Loucy (cell line): ENCODE data around the gene CCDC85C.

Experiments used
- H2AFZ ChIP-seq: fragments of 200-600 bp; sonication (generic); 2 replicates; pipeline ENCODE4 v1.6.0; 2016; ENCODE audit warnings: antibody characterized with exemption, mild to moderate bottlenecking, low read length, moderate library complexity
- H3F3A ChIP-seq: fragments of 200-600 bp; 2 replicates; pipeline ENCODE4 v1.6.0; 2016; ENCODE audit warnings: antibody characterized with exemption, low read depth, mild to moderate bottlenecking
- H3K27me3 ChIP-seq: fragments of 200-600 bp; sonication (generic); 2 replicates; pipeline ENCODE4 v1.6.1; 2014; ENCODE audit warnings: low read length, mild to moderate bottlenecking; ENCODE audit not compliant: insufficient read depth, poor library complexity, severe bottlenecking
- H3K36me3 ChIP-seq: fragments of 200-600 bp; sonication (generic); 2 replicates; pipeline ENCODE4 v1.6.1; 2016; ENCODE audit warnings: low read length; ENCODE audit not compliant: insufficient read depth
- H3K4me1 ChIP-seq: fragments of 200-600 bp; sonication (generic); 2 replicates; pipeline ENCODE4 v1.5.1; 2014; ENCODE audit warnings: low read length, mild to moderate bottlenecking; ENCODE audit not compliant: insufficient read depth, poor library complexity, severe bottlenecking
- H3K4me2 ChIP-seq: fragments of 200-600 bp; sonication (generic); 2 replicates; pipeline ENCODE4 v1.6.0; 2014; ENCODE audit warnings: antibody characterized with exemption, low read length, low read depth, mild to moderate bottlenecking; ENCODE audit not compliant: poor library complexity, severe bottlenecking
- H3K4me3 ChIP-seq: fragments of 200-600 bp; sonication (generic); 2 replicates; pipeline ENCODE4 v1.5.1; 2014; ENCODE audit warnings: low read length, mild to moderate bottlenecking, mixed read lengths; ENCODE audit not compliant: poor library complexity, severe bottlenecking
- H3K79me2 ChIP-seq: fragments of 200-600 bp; sonication (generic); 2 replicates; pipeline ENCODE4 v1.6.1; 2014; ENCODE audit warnings: low read length; ENCODE audit not compliant: insufficient read depth
- H3K9ac ChIP-seq: fragments of 200-600 bp; sonication (generic); 2 replicates; pipeline ENCODE4 v1.6.0; 2014; ENCODE audit warnings: mild to moderate bottlenecking, low read depth, low read length, moderate library complexity; ENCODE audit not compliant: poor library complexity, severe bottlenecking
- H3K9me2 ChIP-seq: fragments of 200-600 bp; sonication (generic); replicated peaks from 2 replicates; pipeline ENCODE4 v1.6.1; 2016; ENCODE audit warnings: low read depth, low read length, mixed read lengths
- H3K9me3 ChIP-seq: fragments of 200-600 bp; sonication (generic); 2 replicates; pipeline ENCODE4 v1.6.1; 2014; ENCODE audit warnings: mild to moderate bottlenecking, antibody characterized with exemption, low read length, low read depth; ENCODE audit not compliant: insufficient read depth
- H4K20me1 ChIP-seq: fragments of 200-600 bp; sonication (generic); 2 replicates; pipeline ENCODE4 v1.6.0; 2014; ENCODE audit warnings: antibody characterized with exemption, low read length, mild to moderate bottlenecking; ENCODE audit not compliant: insufficient read depth, poor library complexity, severe bottlenecking
- CTCF ChIP-seq: fragments of 200-600 bp; sonication (generic); conservative IDR thresholded peaks from 2 replicates; pipeline ENCODE4 v1.5.1; 2014; ENCODE audit warnings: mild to moderate bottlenecking, antibody characterized with exemption, low read length
- EZH2phosphoT487 ChIP-seq: fragments of 200-600 bp; IDR thresholded peaks from 2 replicates; pipeline ENCODE4 v1.6.1; 2018; ENCODE audit warnings: antibody characterized with exemption, mild to moderate bottlenecking, moderate library complexity, borderline replicate concordance

The CCDC85C gene

GRCh38 chr14:99540196-99541032 lies 63.6 kb downstream of the CCDC85C start:
- Histone ChIP-seq H3K79me2 (peaks cover 41% of the 10 kb centered on the region; the same call in 1 of the 2 replicates), H3F3A (no peaks in the 10 kb centered on the region), H3K4me2 (no peak overlapping the region), H3K4me3 (no peak overlapping the region), H3K9ac (no peak overlapping the region), H3K9me3 (no peaks in the 10 kb centered on the region), H3K27me3 (no peaks in the 10 kb centered on the region), H2AFZ (no peak overlapping the region), H4K20me1 (peaks cover 3% of the 10 kb centered on the region), H3K36me3 (no peaks in the 10 kb centered on the region), H3K9me2 (no peaks in the 10 kb centered on the region), H3K4me1 (peaks cover 17% of the 10 kb centered on the region)
- TF ChIP-seq CTCF (no peak), EZH2phosphoT487 (no peak)

- Histone ChIP-seq H3K9me2 (no peaks in the 10 kb centered on the region), H4K20me1 (peaks cover 3% of the 10 kb centered on the region), H3K4me2 (no peak overlapping the region), H3K79me2 (peaks cover 33% of the 10 kb centered on the region; the same call in 1 of the 2 replicates), H3K9me3 (no peaks in the 10 kb centered on the region), H3K36me3 (no peaks in the 10 kb centered on the region), H2AFZ (no peak overlapping the region), H3K4me3 (no peak overlapping the region), H3K4me1 (peaks cover 17% of the 10 kb centered on the region), H3K27me3 (no peaks in the 10 kb centered on the region), H3K9ac (no peak overlapping the region), H3F3A (no peaks in the 10 kb centered on the region)
- no peak for TF ChIP-seq CTCF
- TF ChIP-seq EZH2phosphoT487: no peak
Observed at GRCh38 chr14:99539491-99539890, 64.5 kb downstream of the CCDC85C start.

- no peaks in the 10 kb centered on the region for H3K27me3 ChIP-seq
- H3K4me3 ChIP-seq: no peak overlapping the region
- H3K4me1 ChIP-seq: peaks cover 17% of the 10 kb centered on the region
- H3F3A ChIP-seq: no peaks in the 10 kb centered on the region
- H3K9ac ChIP-seq: no peak overlapping the region
- H3K36me3 ChIP-seq: no peaks in the 10 kb centered on the region
- H3K9me2 ChIP-seq: no peaks in the 10 kb centered on the region
- no peak for TF ChIP-seq EZH2phosphoT487
- no peak for TF ChIP-seq CTCF
- no peaks in the 10 kb centered on the region for H3K9me3 ChIP-seq
- H3K4me2 ChIP-seq: no peak overlapping the region
- no peak overlapping the region for H2AFZ ChIP-seq
- H4K20me1 ChIP-seq: peaks cover 3% of the 10 kb centered on the region
- peaks cover 27% of the 10 kb centered on the region; the same call in 1 of the 2 replicates for H3K79me2 ChIP-seq
Observed at GRCh38 chr14:99538733-99539132, 65.3 kb downstream of the CCDC85C start.
